HG02588 (cell line): ENCODE results near the gene NUDT1.

Experiments used
- ATAC-seq: cut with Tn5 transposase; IDR thresholded peaks from one replicate; pipeline ENCODE4 v1.9.1; 2021; ENCODE audit warnings: mild to moderate bottlenecking, moderate library complexity; ENCODE audit not compliant: unreplicated experiment

The NUDT1 gene

DNA sequence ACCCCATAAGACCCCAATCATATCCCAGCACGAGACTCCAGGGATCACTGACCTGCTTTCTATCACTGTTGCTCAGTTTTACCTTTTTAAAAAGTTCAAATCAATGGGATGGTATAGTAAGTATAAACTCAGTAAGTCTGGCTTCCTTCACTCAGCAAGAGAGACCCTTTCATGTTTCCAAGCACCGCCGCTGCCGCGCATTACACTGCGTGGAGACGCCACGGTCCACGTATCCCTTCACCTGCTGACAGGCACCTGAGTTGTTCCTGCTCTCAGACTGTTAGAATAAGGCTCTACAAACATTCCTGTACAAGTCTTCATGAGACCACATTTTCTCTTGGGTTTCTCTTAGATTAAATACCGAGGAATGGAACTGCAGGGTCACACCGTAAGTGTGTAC lies 37.6 kb upstream of the NUDT1 start:
- no peak for ATAC-seq

DNA sequence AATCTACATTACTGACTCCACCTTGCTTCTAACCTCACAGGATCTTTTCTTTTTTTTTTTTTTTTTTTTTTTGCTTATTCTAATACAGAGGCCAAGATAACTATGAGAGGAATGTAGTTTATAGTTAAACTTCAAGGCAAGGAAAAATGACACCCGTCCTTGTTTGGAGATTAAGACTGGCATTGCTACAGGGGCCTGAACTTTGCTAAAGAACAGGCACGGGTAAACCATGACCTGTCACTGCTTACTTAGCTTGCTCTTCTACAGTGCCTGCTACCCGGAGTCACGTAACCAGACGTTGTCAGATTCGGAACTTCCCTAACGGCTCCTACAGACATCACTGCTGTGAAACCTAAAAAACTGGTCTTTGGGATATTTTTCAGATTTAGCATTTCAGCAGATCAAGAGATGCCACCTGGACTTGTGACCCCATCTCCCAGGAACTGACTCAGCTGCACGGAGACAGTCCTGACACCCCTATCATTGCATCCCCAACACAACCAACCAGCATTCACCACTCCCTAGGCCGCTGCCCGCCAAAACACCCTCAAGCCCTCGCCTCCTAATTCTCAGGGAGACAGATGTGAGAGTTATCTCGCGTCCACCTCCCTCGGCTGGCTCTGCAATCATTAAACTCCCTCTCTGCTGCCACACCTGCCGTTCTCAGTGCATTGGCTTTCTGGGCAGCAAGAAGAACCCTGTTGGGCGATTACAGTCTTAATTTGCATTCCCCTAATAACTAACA lies 36.8 kb upstream of the NUDT1 start:
- ATAC-seq = no peak

DNA sequence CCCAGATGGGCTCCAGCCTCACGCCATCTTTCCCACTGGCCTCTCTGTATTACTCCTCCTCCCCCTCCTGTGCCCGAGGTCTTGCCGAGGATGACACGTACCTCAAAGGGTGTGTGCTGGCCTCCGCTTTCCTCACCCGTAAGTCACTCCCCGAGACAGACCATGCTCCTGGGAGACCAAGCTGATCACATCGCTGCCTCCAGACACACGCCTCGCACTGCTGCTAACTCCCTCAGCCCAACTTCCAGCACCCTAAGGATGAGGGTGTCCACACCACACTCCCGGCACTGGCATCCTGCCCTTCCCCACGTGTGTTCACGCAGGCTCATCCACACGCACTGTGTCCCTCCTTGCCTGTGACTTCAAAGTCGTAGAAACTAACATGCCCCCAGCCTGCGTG lies 33.3 kb upstream of the NUDT1 start:
- ATAC-seq = no peak

DNA sequence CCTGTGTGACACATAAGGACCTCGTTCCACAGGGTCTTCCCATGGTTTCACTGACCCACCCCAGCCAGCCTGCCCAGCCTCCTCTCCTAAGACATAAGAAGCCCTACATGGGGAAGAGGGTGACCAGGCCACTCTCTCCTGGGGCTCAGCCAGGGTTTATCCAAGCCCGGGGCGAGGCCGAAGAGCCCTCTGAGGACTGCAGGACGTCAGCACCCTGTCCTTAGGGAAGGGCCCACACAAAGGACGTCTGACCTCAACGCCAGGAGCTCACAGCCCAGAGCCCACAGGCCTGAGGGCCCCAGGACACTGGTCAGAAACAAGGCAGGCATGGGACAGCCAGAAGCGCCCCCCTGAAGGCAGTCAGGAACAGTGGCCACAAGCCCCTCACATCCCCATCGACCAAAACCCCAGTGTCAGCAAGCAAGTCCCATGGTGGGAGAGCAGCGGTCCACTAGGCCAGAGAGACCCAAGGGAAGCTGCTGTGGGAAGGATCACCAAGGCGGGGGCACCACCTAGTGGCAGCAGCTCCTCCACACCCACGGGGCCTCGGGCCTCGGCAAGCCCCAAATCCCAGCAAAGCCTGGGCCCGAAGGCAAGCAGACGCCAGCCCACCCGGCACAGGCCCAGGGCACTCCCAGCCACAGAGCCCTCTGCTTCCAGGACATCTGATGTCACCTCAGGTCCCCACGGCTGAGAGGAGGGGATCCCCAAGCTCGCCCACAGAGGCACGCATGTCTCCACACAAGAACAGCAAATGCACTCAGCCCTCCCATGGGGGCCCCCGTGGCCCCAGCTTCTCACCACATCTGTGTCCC lies 32.7 kb upstream of the NUDT1 start:
- peak; percentile 60 for ATAC-seq

DNA sequence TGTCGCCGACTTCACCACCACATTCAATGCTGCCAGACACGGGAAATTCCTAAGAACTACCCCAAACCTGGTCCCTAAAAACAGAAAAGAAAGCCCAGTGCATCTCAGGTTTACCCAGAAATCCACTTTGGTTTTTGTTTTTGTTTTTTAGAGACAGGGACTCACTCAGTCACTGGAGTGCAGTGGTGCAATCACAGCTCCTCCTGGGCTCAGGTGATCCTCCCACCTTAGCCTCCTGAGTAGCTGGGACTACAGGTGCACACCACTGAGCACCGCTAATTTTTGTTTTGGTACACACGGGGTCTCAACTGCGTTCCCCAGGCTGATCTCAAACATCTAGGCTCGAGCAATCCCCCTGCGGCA lies 32.1 kb upstream of the NUDT1 start:
- no peak for ATAC-seq

DNA sequence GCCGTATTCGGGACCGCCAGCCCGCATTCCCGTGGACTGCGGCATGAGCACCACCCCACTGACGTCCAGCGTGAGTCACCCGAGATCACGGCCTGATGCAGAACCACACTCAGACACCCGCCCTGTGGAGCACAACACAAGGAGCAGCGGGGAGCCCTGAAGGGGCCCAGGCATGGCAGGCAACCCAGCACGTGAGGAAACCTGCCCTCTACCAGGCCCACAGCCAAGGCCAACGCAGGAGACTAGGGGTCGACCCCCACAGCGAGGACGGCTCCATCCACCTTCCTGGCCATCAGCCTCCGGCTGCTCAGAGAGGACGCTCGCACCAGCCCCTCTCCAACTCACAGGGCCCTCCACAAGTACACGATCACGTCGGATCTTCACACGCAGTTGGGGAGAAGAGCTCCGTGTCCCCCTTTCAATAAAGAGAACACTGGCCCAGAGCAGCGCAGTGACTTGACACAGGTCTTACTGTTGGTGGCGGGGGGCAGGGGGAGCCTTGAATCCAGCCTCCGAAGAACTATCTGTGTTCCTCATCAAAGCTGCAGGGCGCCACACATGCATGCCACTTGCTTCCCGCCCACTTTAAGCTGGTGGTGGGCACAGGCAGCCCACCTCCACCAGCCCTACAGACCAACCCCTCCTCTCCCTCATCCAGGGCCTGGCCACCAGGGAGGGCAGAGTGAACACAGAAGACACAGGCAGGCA lies 31.3 kb upstream of the NUDT1 start:
- ATAC-seq = no peak

DNA sequence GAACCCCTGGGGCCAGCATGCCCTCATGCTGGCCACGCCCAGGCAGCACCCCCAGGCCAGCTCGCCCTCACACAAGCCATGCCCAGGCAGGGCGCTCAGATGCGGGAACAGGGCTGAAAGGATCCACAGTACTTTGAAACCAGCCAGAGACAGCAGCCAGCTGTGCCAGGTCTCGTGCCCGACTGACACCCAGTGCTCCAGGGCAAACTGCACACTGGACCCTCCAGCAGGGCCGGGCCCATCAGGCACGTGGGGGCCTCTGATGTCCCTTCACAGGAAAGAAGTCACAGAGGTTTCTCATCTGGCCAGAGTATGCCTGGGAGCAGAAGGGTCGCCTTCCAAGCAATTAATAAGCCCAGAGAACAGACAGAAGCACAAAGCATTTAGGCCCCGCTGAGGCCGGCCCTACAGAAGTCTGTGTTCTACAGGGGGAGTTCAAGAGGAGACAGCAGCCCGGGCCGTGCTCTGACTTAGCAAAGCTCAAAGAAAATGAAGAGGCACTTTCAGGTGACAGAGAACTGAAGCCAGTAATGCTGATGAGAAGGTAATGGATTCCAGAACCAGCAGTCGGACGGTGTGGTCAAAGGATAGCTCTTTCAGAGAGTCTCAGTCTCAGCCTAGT lies 30.7 kb upstream of the NUDT1 start:
- no peak for ATAC-seq

DNA sequence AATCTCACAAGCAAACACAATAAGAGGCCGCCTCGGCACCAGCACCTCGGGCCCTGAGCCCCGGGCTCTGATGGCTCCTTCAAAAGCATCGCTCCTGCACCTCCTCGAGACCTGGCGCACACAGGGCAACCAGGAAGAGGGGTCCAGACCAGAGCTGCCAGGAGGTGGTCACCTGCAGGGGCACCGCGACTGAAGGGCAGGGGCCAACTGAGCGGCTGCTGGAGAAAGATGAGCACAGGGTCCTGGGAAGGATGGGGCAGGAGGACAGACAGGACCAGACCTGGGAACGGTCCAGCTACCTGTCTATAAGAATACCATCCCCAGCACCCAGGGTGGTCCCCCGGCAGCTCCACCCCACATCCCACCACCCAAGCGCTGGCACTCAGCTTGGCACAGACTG lies 30.1 kb upstream of the NUDT1 start:
- ATAC-seq = no peak

DNA sequence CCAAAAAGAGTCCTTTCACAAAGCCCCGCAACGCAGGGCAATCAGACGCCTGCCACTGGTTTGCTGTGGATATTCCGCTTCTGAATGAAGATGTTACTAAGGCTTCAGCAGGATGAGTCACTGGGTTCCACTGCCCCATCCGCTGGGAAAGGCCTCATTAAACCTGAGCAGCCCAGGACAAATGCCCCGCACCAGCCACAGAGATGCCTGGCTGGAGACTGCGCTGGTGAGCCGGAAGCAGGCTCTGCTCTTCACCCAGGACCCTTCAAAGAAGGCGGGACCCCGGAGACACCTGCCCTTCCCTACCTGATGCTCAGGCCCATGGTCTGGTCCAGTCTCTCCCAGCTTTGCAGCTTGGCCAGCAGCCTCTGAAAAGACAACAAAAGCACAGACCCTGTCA lies 29.1 kb upstream of the NUDT1 start:
- ATAC-seq = no peak

DNA sequence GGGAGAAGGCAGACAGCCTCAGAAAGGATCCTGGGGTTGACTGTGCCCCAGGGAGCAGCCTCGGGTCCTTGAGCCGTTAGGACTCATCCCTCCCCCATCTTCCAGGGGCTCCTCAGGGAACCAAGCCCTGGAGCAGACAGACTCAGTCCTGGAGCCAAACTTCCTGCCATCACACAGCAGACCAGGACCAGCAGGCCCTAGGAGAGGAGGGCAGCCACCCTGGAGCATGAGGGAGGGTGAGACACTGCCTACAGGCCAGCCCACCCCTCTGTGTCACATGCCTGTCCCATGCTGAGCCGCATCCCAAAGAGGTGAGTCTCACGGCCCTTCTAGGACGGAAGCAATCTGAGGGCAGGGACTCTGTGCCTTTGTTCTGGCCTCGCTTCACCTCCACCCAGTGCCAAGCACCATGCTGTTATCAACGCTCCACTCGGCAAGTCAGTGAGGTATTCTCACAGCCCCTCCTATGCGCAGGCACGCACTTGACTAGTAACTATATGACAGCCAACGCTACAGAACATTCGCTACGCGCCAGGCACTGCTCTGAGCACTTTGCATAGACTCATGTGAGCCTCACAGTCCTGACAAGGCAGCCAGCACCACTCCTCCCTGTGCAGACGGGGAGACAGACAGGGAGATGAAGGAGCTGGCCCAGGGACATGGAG lies 28.3 kb upstream of the NUDT1 start:
- ATAC-seq = no peak

DNA sequence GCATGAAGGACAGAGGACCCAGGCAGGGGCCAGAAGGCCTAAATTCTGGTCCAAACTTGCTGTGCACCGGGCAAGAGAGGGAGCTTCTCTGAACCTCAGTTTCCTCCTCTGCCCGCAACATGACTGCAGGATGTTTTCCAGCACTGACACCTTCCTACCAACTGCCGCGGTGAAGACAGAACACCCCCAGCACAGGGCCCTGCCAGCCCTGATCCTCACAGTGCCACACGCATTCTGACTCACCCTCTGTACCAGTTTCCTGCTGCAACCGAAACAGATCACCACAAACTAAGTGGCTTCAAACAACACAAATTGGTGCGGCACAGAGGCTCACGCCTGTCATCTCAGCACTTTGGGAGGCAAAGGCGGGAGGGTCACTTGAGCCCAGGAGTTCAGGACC lies 27.4 kb upstream of the NUDT1 start:
- no peak for ATAC-seq

DNA sequence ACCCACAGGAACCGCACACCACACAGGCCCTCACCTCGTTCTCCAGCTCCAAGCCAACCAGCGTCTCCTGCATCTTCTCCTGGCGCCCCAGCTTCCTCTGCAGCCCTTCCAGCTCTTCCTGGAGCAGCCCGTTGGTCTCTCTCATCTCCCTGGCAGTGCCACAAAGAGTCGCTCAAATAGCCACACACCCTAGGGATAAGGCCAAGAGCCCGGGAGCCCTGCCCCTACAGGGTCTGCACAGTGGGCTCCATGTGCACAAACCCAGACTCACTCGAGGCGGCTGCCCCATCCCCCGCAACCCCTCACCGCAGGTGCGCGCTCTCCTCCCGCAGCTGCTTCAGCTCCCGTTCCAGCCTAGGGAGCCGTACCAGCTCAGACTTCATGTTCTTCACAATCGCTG lies 26.2 kb upstream of the NUDT1 start:
- ATAC-seq = no peak

DNA sequence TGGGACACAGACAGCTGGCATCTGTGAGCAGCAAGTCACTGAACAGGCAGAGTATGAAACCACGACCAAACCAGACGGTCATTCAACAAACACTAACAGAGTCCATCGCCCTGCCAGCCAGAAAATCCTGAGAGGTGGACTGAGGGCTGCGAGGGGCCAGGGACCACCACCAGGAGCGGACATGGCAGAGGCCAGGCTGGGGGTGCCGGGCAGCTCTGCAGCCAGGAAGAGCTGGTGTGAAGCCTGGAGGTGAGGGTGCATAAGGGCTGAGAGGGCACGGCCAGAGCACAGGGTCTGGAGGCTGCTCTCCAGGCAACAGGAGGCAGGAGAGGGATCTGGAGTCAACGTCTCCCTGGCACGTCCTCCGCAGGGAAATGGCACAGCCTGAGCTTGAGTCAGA lies 24.8 kb upstream of the NUDT1 start:
- ATAC-seq = no peak

DNA sequence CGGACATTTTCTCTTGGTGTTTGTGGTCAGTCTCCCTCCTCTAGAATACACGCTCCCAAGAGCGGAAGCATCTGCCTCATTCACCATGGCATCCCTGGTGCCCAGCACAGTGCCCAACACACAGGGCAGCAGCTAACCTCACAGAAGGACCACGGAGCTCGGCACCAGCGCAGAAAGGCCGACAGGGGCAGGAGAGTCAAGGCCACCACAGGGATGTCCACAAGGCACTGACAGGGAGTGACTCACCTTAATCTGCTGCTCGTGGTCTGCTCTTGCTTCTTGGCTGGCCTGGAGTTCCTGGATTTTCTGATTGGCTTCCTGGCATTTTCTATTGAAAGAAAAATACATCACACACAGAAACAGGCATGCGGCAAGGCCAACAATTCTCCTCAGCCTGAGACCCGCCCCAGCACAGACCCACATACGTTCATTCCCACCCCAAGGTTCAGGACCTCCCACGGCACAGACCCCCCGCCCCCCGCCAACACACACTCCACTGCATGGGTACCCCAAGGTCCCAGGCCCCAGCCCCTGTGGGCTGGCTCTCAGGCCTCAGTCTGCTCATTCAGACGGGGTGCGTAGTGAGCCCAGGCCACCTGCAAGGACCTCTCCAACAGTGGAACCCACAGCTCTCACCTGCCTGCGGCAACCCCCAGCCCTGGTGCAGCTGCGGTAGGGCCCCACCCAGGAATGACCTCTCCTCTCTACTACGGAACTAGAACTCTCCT lies 24.1 kb upstream of the NUDT1 start:
- no peak for ATAC-seq

DNA sequence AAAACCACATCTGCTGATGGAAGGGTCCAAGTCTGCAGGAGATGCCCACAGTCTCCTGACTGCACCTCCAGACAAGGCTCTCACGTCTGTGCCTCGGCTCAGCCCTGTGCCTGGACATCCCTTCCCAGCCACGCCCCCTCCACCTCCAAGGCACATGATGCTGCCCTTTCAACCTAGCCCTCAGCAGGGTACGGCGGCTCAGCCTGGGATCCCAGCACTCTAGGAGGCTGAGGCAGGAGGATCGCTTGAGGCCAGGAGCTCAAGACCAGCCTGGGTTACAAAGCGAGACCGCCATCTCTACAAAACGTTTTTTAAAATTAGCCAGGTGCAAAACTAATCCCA lies 23.6 kb upstream of the NUDT1 start:
- no peak for ATAC-seq

DNA sequence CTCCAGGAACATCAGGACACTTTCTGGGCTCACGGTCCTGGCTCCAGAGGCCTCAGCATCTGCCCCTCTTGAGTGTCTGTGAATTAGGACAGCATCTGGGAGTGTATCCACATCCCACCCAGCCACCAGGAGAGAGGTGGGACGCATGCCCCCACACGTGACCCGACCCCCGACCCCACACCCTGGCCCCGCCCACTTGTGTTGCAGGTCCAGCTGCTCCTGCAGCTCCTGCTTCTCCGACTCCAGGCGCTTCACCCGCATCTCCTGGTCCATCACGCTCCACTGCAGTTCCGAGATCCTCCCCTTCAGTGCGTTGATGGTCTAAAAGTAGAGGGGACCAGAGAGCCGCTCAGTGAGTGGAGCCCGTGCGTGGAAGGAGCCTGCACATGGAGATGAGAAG lies 22.9 kb upstream of the NUDT1 start:
- ATAC-seq = no peak

DNA sequence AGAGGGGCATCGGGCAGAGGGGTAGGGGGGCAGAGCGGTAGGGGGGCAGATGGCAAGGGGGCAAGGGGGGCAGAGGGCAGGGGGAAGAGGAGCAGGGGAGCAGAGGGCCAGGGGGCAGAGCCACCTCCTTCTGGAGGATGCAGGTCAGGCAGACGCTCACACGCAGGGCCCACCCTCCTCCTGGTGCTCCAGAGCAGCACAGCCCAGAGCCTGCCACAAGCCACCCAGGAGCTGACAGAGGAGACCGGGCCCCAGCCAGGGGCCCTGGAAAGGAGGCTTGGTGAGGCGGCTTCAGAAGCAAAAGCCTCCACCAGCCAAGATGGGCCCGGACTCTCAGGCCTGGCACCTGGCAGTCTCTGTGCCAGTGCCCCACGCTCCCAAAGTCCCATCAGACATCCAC lies 22.4 kb upstream of the NUDT1 start:
- no peak for ATAC-seq

DNA sequence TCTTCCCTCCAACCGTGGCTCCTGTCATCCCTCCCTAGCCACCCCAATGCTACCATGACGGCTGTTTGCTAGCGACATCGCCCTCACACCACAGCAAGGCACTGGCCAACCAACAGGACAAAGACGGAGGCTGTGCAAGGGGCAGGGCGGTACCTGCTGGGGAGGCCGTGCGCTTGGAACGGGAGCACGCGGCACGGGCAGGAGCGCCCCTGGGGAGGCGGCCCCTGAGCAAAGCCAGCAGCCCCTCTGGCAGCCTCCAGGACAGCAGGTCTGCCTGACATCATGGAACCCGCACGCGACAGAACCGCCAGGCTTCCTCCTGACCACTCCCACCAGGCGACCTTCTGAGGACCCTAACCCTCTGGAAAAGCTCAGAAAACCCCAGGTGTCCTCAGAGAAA lies 22.0 kb upstream of the NUDT1 start:
- ATAC-seq = no peak

DNA sequence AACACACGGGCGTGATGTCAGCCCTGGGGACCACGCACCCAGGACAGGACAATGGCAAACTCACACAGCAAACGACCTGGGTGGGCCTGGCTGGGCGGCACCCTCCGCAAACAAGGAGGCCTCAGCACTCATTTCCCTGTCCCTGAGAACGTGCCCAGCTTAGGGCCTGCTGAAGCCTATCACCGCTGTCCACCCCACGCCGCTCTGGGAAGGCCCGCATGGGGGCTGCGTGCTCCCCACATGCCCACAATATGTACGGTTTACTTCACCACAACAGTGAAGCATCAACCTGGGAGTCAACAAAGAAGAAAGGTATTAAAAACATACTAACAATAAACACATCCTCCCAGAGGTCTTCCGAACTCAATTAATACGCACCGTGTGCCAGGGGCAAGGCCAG lies 21.5 kb upstream of the NUDT1 start:
- ATAC-seq = no peak

DNA sequence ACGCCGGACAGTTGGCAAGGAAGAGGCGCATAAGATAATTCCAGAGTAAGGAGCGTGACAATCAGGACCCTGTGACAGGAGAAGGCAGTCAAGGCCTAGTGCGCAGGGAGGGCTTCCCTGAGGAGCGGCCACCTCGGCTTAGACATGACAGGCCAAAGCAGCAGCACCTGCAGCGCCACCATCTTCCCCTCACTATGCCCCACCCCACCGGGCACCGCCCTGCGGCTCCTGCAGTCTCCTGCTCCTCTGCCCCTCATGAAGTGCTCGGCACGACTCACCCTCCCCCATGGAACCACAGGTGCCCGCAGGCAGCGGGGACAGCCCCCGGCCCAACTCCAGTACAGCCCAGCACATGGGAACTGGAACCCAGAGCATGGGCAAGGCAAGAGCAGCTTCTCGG lies 21.1 kb upstream of the NUDT1 start:
- ATAC-seq = no peak

DNA sequence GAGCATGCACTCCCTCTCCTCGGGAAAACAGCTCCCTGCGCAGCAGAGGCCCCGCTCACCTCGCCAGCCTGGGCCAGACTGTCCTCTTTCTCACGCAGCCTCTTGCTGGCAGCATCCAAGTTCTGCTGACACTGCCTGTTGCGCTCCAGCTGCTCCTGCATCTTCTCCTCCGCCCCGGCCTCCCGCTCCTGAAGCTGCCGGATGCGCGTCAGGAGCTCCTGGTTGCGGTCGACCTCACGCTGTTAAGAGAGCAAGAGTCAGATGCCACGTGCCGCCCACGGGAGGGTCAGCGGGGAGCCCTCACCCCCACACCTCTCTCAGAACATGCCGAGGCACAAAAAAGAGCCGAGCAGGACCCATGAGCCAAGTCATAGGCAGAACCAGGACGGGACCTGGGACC lies 19.5 kb upstream of the NUDT1 start:
- ATAC-seq = no peak
